GM19463 (cell line): ENCODE results near the gene NDC80.
A peak's percentile ranks its signal among the peaks of the same experiment; 100 is the strongest.
"Not testable (repeated sequence)": the region's sequence is repeated elsewhere in the genome, so short reads cannot be mapped to it uniquely, and the experiment has no call there.

Source experiments
- ATAC-seq: cut with Tn5 transposase; IDR thresholded peaks from one replicate; pipeline ENCODE4 v1.9.1; 2021; ENCODE audit warnings: mild to moderate bottlenecking, moderate library complexity; ENCODE audit not compliant: unreplicated experiment

Gene NDC80

GRCh38 chr18:2571200-2572170 is at the start of gene NDC80, which contains the start of gene METTL4:
TSS of gene NDC80 (plus strand) at chr18:2571557. CDS start at chr18:2572986, 1,429 bp downstream.
TSS of gene METTL4 (minus strand) at chr18:2571505. CDS start at chr18:2567216, 4,289 bp downstream.
- ATAC-seq = peak; percentile 82

DNA sequence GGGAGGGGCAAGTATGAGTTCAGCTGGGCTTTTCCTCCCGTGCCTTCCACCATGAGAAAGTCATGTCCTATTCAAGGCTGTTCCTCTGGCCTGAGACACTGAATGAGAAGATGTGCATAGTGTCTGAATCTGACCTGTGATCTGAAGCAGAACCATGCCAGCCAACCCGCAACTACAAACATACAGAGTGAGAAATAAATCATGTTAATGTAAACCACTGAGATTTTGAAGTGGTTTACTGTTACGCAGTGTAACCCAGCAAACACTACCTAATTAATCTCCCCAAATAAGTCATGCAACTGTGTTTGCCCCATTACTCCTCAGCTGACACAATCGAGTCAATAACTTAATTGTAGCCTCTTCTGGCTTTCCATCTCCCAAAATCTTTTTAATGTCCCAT is 49.2 kb upstream of the NDC80 start:
- no peak for ATAC-seq

GRCh38 chr18:2524794-2525198 is 46.6 kb upstream of the NDC80 start:
- ATAC-seq = not testable (repeated sequence)

- ATAC-seq = no peak
Observed at GRCh38 chr18:2526329-2526728, 45.0 kb upstream of the NDC80 start.

GRCh38 chr18:2529154-2529553 is 42.2 kb upstream of the NDC80 start:
- no peak for ATAC-seq

GRCh38 chr18:2531751-2532150 is 39.6 kb upstream of the NDC80 start:
- no peak for ATAC-seq

GRCh38 chr18:2532797-2533196 is 38.6 kb upstream of the NDC80 start:
- ATAC-seq = no peak

DNA sequence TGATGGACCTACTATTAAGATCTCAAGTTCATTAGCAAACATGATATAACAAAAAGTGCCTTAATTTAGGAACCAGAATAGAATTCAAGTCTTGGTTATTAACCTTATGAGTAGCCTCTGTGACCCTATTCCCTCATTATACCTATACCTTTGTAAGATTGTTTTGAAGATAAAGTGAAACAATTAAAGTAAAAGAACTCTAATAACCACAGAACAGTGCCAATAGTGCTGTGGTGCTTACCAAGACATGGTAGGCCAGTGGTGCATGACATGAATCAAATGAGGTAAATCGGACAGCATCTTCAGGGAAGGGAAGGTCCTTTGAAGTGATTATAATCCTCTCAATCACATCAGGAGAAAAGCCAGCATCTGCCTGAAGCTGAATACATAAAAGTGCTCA is 36.5 kb upstream of the NDC80 start:
- ATAC-seq = peak; percentile 49

DNA sequence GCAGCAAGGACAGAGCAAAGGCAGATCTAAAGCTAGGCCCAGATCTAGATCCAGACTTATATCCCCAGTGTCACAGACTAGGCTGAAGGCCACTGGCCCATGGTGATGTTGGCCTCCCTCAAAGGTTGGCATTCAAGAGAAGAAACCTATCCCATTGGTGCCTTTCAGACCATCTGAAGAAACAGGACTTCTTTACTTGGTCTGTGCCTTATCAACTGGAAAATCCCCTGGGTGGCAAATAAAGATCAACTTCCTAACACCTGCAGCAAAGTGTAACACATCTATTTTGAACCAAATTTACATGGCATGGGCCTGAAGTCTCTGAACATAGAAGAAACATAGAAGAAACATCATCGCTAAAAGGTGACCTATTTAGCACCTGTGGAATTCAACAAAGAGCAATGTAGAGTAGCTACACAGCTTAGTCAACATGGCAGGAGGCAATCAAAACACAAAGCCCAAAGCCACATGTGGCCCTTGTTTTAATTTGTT is 35.9 kb upstream of the NDC80 start:
- ATAC-seq = peak; percentile 31

DNA sequence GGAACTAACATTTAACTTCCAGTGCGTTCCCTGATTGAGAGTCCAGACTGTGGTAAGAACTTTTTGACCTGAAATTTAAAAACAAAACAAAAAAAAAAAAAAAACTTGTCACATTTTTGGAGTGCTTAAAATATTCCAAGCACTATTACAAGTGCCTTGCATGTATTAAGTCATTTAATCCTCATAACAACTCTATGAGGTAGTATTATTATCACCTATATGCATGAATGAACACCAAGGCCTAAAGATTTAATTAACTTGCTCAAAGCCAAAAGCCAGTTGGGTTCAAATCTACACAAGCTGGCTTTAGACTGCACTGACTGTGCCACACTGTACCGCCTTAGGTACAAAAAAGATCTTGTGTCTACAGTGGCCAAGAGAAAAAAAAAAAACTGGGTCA is 35.3 kb upstream of the NDC80 start:
- ATAC-seq = no peak

DNA sequence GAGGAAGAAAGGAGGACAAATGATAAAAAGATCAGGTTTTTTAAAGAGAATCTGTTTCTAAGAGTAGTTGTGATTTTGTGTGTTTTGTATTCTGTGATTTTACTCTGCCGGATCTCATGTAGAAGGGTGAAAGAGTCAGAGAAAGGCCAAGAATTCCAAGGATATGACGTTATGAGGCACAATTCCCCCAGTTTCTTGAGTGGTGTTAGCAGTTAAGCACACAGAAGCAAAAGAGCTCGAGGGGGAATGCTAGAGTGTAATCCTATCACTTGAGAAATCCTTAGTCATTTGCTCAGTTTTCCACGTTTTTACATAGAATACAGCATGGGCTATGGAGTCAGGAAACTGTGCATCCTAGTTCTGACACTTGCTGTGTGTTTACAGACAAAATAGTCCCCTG is 34.9 kb upstream of the NDC80 start:
- ATAC-seq = no peak

DNA sequence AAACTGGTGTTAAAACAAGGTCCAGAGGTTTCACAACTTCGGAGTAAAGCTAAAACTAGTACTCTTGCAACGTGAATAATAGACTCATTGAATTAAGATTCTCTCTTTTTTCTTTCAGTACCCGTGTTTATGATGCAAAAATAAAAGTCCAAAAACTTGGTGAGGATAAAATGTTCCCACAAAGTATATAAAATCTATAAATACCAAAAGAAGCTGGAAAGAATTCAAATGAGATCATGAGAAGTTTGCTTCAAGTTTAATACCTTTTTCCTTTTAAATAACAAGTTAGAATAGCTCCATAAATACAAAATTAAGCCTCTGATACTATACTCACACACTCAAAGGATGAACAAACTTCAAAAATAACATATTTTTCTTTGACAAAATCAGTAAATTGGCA is 34.1 kb upstream of the NDC80 start:
- ATAC-seq = no peak

- no peak for ATAC-seq
Observed at GRCh38 chr18:2538236-2538635, 33.1 kb upstream of the NDC80 start.

GRCh38 chr18:2538844-2539243 is 32.5 kb upstream of the NDC80 start:
- no peak for ATAC-seq

DNA sequence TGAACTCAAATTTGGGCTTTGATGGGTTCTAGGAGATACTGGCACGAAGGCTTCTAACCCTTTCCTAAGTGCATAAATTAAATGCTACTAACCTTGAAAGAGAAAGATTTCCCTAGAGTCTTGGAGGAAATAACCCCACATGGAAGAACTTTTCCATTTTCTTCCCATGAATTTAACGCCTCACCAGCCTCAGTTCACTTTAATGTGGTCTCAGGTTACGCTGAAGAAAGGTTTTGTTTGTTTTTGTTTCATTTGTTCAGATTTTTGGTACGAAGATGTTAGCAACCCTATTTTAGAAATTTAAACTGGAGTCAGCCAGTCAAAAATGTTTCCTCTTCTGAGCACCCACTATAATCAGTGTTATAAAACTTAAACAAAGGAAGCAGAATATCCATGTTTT is 30.8 kb upstream of the NDC80 start:
- ATAC-seq = no peak

DNA sequence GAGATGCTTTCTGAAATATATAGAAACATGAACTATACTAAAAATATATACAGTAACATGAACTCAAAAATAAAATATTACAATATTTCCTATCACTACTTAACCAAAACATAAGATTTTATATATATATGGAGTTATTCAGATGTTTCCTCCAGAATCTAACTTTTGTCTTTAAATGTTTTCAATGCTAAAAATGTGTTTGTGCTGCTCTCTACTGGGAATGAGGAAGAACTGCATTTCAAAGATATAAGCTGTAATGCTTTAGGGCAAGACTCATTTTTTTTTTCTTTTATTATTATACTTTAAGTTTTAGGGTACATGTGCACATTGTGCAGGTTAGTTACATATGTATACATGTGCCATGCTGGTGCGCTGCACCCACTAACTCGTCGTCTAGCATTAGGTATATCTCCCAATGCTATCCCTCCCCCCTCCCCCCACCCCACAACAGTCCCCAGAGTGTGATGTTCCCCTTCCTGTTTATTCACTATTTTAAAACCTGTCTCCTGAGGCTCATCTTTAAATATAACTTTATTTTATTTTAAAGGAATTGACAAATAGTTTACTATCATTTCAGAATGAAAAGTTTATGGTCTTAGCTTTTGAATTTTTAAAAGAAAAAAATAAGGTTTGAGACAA is 29.3 kb upstream of the NDC80 start:
- not testable (repeated sequence) for ATAC-seq

- no peak for ATAC-seq
Observed at GRCh38 chr18:2545155-2545554, 26.2 kb upstream of the NDC80 start.

GRCh38 chr18:2547477-2548087 is 23.8 kb upstream of the NDC80 start:
- no peak for ATAC-seq

GRCh38 chr18:2549462-2549861 is 21.9 kb upstream of the NDC80 start:
- no peak for ATAC-seq

DNA sequence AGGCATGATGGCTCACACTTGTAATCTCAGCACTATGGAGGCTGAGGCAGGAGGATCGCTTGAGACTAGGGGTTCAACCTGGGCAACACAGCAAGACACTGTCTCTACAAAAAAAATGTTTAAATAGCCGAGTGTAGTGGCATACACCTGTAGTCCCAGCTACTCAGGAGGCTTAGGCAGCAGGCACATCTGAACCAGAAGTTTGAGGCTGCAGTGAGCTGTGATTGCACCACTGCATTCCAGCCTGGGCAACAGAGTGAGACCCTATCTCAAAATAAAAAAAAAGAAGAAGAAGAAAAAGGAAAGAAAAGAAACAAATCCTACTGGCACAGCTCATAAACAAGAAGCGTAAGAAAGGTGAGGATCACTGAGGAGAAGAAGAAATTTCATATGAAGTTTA is 19.9 kb upstream of the NDC80 start:
- no peak for ATAC-seq

DNA sequence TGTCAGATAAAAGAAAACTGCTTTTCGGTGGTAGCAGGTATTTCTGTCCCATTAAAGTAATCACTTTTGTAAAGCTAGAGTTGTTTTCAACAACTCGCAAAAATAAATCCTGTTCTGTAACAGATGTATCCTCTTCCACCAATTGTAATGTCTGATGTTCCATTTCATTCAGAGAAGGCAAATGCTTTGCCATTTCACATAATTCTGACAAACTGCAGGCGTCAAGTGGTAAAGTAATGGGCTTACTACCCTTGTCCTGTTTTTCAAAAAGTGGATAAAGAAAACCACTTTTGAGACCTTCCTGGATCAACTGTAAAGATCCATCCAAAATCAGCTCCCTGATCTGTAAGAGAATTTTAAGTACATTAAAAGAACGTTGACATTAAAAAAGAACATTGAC is 16.7 kb upstream of the NDC80 start:
- ATAC-seq = no peak
